G401.6 (cell line): ENCODE results near the gene ZNF865.
"Not testable (repeated sequence)": the region's sequence is repeated elsewhere in the genome, so short reads cannot be mapped to it uniquely, and the experiment has no call there.

Source experiments
- FAIRE-seq: peaks from 2 replicates; lab custom pipeline; 2012; peaks lifted over from hg19 to GRCh38; lab: Jason Lieb, UNC

The ZNF865 gene

GRCh38 chr19:55605637-55606470 lies at the start of gene ZNF865:
ZNF865 (plus strand) TSS chr19:55605647; CDS start chr19:55613619, 7,972 bp downstream.
- peak; percentile 50 for FAIRE-seq

DNA sequence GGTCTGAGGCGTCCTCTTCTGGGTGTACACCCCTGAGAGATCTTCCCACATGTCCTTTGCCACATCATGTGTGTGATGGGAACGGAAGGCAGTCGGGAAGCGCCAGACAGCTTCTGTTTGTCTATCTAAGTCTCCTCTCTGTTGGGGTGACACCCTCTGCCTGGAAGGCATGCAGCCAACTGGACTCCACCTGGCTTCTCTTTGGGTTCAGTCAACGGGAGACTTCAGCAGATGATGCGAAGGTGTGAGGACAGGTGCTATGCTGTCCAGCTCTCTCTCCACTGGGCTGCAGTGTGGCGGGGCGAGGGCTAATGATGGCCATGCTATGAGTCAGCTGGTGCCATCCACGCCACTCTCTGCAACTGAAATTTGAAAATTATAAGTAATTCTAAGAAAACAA lies 45.8 kb upstream of the ZNF865 start:
- no peak for FAIRE-seq

DNA sequence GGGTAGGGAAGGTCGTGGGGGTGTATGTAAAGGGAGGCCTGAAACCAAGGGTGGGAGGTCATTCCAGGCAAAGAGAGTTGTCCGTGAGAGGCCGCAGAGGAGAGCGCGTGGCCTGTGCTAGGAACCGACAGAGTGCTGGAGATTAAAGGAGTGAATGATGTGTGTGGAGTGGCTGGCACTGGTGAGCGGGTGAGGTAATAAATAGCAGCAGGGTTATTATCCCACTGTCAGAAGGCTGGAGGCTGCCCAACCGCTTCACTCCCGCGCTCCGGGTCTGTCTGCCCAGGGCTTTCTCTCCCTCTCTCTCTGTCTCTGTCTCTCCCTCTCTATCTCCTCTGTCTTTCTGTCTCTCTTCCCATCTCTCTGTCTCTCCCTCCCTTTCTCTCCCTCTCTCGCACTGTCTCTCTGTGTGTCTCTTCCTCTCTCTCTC lies 42.2 kb upstream of the ZNF865 start:
- no peak for FAIRE-seq

- FAIRE-seq: no peak
Measured at GRCh38 chr19:55566823-55567222, 38.6 kb upstream of the ZNF865 start.

DNA sequence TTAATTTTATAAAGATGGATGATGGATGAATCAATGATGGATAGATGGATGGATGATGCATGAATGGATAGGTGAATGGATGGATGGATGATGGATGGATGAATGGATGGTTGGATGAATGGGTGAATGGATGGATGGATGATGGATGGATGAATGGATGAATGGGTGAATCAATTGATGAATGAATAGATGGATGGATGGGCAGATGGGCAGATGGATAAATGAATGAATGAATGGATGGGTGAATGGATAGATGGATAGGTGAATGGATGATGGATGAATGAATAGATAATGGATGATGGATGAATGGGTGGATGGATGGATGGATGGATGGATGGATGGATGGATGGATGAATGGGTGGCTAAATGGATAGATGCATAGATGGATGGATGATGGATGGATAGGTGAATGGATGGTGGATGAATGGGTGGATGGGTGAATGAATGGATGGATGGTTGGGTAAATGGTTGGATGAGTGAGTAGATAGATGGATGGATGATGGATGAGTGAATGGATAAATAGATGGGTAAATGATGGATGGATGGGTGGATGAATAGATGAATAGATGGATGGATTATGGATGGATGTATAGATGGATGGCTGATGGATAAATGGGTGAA lies 37.6 kb upstream of the ZNF865 start:
- no peak for FAIRE-seq

DNA sequence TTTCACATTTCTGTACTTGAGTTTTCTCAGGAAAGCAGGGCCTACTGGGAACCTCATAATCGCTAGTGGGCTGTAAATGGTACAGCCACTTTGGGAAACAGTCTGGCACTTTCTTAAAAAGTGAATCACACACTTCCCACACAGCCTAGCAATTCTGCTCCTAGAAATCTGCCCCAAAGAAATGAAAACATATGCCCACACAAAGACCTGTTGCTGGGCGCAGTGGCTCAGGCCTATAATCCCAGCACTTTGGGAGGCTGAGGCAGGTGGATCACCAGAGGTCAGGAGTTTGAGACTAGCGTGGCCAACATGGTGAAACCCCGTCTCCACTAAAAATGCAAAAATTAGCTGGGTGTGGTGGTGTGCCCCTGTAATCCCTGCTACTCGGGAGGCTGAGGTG lies 36.0 kb upstream of the ZNF865 start:
- FAIRE-seq: not testable (repeated sequence)

DNA sequence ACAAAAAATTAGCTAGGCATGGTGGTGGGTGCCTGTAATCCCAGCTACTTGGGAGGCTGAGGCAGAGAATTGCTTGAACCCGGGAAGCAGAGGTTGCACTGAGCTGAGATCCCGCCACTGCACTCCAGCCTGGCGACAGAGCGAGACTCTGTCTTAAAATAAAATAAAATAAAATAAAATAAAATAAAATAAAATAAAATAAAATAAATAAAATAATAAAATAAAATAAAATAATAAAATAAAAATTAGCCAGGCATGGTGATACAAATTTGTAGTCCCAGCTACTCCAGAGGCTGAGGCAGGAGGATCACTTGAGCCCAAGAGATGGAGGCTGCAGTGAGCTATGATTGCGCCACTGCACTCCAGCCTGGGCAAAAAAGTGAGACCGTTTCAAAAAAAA lies 31.5 kb upstream of the ZNF865 start:
- FAIRE-seq: not testable (repeated sequence)

DNA sequence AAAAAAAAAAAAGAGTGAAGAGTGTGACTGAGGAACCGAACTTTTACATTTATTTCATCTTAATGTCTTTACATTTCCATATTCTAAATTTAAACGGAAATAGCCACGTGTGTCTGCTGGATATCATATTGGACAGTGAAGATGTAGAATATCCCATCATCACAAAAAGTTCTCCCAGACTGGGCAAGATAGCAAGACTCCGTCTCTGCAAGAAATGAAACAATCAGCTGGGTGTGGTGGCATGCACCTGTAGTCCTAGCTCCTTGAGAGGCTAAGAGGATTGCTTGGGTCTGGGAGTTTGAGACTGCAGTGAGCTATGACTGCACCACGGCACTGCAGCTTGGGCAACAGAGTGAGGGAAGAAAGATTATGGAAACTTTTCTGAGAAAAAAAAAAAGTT lies 28.7 kb upstream of the ZNF865 start:
- FAIRE-seq: no peak

DNA sequence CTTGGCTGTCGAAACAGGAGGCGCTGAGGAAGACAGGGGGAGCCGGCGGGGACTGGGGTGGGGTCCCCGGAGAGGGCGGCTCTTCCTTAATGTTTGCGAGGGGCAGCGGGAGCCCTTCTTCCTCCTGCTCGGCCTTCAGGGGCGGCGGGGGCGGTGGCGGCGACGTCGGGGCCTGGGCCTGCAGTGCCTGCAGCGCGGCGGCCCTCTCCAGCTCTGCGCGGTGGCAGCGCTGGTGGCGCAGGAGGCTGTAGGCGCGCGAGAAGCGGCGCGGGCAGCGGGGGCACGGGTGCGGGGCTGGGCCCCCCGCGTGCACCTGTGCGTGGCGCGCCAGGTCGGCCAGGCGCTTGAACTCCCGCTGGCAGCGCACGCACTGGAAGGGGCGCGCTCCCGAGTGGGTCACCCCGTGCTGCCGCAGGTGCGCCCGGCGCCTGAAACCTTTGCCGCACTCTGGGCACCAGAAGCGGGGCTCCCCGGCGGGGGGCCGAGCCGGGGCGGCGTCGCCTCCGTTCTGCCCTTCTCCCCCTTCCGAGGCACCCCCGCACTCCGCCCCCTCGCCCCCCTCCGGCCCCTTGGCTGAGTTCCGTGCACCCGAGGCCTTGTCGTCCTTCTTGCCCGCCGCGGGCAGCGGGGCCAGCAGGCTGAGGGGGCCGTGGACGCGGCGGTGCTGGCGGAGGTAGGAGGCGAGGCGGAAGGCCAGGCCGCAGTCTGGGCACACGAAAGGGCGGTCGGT lies 27.3 kb upstream of the ZNF865 start:
- FAIRE-seq: no peak

DNA sequence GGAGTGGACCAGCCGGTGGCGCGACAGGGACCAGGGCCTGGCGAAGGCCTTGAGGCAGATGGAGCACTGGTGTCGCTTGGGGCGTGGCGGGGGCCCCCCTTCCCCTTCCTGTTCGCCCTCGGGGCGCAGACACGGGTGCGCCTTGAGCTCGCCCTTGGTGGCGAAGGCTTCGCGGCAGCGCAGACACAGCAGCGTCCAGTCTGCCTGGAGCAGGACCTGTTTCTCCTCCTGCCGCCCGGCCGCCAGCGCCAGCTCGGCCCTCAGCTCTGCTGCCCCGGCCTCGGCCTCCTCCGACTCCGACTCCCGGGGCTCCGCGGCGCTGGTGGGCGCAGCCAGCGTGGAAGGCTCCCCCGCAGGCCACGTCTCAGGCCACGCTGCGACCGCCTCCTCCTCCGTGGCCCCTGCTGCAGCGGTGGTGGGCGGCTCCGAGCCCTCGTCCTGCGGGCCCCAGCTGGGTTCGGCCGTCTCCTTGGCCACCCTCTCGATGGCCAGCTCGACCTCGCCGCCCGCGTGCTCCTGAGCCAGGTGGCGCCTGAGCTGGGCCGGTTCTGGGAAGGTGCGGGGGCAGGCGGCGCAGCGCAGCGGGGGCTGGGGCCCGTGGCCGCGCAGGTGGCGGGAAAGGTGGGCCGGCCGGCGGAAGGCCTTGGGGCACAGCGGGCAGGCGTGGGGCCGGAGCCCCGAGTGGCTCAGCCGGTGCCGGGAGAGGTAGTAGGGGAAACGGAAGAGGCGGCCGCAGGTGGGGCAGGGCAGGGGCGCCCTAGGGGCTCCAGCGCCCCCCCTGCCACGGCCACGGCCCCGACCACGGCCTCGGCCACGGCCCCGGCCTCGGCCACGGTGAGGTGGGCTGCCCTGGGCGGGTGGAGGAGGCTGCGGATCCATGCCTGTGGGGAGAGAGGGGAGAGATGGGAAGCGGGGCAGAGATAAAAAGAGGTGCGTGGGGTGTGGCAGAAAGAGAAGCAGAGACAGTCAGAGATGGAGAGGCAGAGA lies 26.4 kb upstream of the ZNF865 start:
- FAIRE-seq: no peak

DNA sequence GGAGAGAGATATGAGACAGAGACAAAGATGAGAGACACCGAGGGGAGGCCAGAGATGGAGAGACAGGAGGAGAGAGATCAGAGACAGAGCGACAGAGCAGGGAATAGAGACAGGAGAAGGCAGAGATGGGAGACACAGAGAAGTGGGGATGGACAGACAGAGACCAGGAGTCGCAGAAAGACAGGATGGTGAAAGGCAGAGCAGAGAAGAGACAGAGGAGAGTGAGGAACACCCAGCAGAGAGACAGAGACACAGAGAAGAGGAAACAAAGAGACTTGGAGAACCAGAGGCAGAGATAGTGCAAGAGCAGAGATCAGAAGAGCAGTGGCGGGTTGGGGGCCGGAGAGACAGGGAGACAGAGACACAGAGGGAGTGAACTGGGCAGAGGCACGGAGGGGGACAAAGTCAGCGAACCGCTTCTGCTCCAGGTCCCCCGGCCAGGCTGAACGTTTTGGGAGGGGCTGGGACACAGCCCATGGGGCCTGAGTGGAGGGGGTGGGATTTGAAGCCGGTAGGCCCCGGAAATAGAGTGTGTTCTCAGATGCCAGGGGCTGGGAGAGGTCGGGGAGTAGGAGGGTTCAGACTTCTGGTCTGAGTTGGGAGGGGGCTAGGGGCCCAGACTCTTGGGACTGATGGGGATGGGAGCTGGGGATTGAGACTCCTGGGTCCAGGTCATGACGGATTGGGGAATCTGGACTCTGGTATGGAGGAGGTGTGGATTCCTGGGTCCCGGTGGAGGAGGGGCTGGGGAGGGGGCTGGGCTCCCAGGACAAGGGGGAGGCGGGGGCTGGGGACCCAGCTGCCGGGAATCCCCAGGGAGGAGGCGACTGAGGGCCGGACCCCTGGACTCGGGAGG lies 25.5 kb upstream of the ZNF865 start:
- FAIRE-seq: no peak

- FAIRE-seq: no peak
Measured at GRCh38 chr19:55580628-55581144, 24.8 kb upstream of the ZNF865 start, which contains the start of gene ZNF579. ZNF579 (minus strand) TSS chr19:55580848; CDS start chr19:55579639, 1,209 bp downstream.

- FAIRE-seq: no peak
Measured at GRCh38 chr19:55581145-55581822, 24.2 kb upstream of the ZNF865 start.

GRCh38 chr19:55581823-55582223 lies 23.6 kb upstream of the ZNF865 start:
- no peak for FAIRE-seq

DNA sequence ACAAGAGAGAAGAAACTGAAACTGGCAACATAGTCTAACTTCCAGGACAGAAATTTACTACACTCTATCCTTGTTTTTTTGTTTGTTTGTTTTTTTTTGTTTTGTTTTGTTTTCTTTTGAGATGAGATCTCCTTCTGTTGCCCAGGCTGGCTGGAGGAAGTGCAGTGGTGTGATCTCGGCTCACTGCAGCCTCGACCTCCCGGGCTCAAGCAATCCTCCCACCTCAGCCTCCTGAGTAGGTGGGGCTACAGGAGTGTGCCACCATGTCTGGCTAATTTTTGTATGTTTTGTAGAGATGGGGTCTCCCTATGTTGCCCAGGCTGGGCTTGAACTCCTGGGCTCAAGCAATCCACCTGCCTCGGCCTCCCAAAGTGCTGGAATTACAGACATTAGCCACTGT lies 23.2 kb upstream of the ZNF865 start:
- not testable (repeated sequence) for FAIRE-seq

GRCh38 chr19:55583897-55584296 lies 21.6 kb upstream of the ZNF865 start:
- FAIRE-seq: not testable (repeated sequence)

- no peak for FAIRE-seq
Measured at GRCh38 chr19:55584871-55585270, 20.6 kb upstream of the ZNF865 start.

- FAIRE-seq: peak; percentile 72
Measured at GRCh38 chr19:55585658-55586339, 19.6 kb upstream of the ZNF865 start.

- FAIRE-seq: peak; percentile 99
Measured at GRCh38 chr19:55586976-55587668, 18.3 kb upstream of the ZNF865 start.
